Measurements from ENCODE around the gene DIPK1A. TPM values are rescaled to one million over a fixed set of nuclear protein-coding genes. Genes with fewer than 3 reads are reported as not detected.

The DIPK1A gene
- polyA plus RNA-seq, 1 donor from 2014 or later = 10.0 TPM

DNA sequence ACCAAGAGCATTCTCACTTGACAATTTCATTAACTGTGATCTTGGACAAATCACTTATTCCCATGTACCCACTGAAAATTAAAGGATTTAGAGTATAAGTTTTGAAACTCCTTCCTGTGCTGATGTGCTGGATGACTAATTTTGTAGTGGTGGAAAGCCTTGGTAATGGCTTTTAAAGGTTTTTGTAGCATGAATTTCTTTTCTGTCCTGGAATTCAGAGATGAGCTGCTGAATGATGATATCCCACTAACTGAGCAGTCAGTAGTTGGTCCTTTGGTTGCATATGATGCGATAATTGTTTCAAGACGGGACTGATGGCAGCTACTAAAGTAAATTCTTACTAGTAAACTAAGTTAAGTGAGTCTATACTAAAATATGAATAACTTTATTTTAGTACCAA lies 124.2 kb downstream of the DIPK1A start:
- Histone ChIP-seq H3K9me2 (ENCODE audit: insufficient read depth, low read length) (no peaks in the 10 kb centered on the region), H2AFZ (ENCODE audit: low read depth, low read length) (no peak overlapping the region), H3K4me3 (ENCODE audit: low read length) (no peak overlapping the region), H3K79me2 (replicated peaks; ENCODE audit: insufficient read depth, low read length) (peaks cover 70% of the 10 kb centered on the region), H3K9ac (ENCODE audit: low read length) (no peak overlapping the region), H3K27me3 (ENCODE audit: insufficient read depth, low read depth, low read length) (no peaks in the 10 kb centered on the region), H3K4me2 (ENCODE audit: low read length) (no peak overlapping the region), H3F3A (ENCODE audit: insufficient read depth, low read length, poor library complexity, severe bottlenecking) (no peaks in the 10 kb centered on the region), H3K27ac (ENCODE audit: low read length) (no peak overlapping the region), H3K9me3 (ENCODE audit: low read length) (no peaks in the 10 kb centered on the region), H4K20me1 (ENCODE audit: insufficient read depth) (peaks cover 36% of the 10 kb centered on the region), H3K36me3 (ENCODE audit: insufficient read depth, low read length) (peaks cover 9% of the 10 kb centered on the region)
- TF ChIP-seq EP300 (conservative IDR thresholded peaks at IDR 0.05; ENCODE audit: poor library complexity, severe bottlenecking) = no peak
- no peak for TF ChIP-seq EZH2 (IDR thresholded peaks at IDR 0.05; ENCODE audit: borderline replicate concordance, insufficient read depth, low read length, poor library complexity, severe bottlenecking)
- no peak for TF ChIP-seq RAD21 (conservative IDR thresholded peaks at IDR 0.05)
- TF ChIP-seq TAF1 (IDR thresholded peaks at IDR 0.05; ENCODE audit: low read depth) = no peak
- TF ChIP-seq POLR2AphosphoS5 (IDR thresholded peaks at IDR 0.05) = no peak
- TF ChIP-seq, protein P1, sequence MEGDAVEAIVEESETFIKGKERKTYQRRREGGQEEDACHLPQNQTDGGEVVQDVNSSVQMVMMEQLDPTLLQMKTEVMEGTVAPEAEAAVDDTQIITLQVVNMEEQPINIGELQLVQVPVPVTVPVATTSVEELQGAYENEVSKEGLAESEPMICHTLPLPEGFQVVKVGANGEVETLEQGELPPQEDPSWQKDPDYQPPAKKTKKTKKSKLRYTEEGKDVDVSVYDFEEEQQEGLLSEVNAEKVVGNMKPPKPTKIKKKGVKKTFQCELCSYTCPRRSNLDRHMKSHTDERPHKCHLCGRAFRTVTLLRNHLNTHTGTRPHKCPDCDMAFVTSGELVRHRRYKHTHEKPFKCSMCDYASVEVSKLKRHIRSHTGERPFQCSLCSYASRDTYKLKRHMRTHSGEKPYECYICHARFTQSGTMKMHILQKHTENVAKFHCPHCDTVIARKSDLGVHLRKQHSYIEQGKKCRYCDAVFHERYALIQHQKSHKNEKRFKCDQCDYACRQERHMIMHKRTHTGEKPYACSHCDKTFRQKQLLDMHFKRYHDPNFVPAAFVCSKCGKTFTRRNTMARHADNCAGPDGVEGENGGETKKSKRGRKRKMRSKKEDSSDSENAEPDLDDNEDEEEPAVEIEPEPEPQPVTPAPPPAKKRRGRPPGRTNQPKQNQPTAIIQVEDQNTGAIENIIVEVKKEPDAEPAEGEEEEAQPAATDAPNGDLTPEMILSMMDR (IDR thresholded peaks at IDR 0.05; ENCODE audit: poor library complexity, severe bottlenecking) = no peak
- no peak for TF ChIP-seq MXI1 (conservative IDR thresholded peaks at IDR 0.05; ENCODE audit: poor library complexity, severe bottlenecking)
- TF ChIP-seq, protein P2, sequence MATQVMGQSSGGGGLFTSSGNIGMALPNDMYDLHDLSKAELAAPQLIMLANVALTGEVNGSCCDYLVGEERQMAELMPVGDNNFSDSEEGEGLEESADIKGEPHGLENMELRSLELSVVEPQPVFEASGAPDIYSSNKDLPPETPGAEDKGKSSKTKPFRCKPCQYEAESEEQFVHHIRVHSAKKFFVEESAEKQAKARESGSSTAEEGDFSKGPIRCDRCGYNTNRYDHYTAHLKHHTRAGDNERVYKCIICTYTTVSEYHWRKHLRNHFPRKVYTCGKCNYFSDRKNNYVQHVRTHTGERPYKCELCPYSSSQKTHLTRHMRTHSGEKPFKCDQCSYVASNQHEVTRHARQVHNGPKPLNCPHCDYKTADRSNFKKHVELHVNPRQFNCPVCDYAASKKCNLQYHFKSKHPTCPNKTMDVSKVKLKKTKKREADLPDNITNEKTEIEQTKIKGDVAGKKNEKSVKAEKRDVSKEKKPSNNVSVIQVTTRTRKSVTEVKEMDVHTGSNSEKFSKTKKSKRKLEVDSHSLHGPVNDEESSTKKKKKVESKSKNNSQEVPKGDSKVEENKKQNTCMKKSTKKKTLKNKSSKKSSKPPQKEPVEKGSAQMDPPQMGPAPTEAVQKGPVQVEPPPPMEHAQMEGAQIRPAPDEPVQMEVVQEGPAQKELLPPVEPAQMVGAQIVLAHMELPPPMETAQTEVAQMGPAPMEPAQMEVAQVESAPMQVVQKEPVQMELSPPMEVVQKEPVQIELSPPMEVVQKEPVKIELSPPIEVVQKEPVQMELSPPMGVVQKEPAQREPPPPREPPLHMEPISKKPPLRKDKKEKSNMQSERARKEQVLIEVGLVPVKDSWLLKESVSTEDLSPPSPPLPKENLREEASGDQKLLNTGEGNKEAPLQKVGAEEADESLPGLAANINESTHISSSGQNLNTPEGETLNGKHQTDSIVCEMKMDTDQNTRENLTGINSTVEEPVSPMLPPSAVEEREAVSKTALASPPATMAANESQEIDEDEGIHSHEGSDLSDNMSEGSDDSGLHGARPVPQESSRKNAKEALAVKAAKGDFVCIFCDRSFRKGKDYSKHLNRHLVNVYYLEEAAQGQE (IDR thresholded peaks at IDR 0.05; ENCODE audit: borderline replicate concordance) = no peak
- no peak for TF ChIP-seq SMC3 (conservative IDR thresholded peaks at IDR 0.05; ENCODE audit: poor library complexity)

GRCh38 chr1:92834617-92835016 lies 126.6 kb downstream of the DIPK1A start:
- Histone ChIP-seq H3K4me3 (ENCODE audit: low read length) (peak overlapping the region; percentile 93), H3K27ac (ENCODE audit: low read length) (no peak overlapping the region), H3F3A (ENCODE audit: insufficient read depth, low read length, poor library complexity, severe bottlenecking) (no peaks in the 10 kb centered on the region), H3K79me2 (replicated peaks; ENCODE audit: insufficient read depth, low read length) (peaks cover 72% of the 10 kb centered on the region), H3K9me3 (ENCODE audit: low read length) (no peaks in the 10 kb centered on the region), H3K9me2 (ENCODE audit: insufficient read depth, low read length) (no peaks in the 10 kb centered on the region), H3K9ac (ENCODE audit: low read length) (no peak overlapping the region), H3K4me2 (ENCODE audit: low read length) (no peak overlapping the region), H2AFZ (ENCODE audit: low read depth, low read length) (no peak overlapping the region), H3K27me3 (ENCODE audit: insufficient read depth, low read depth, low read length) (no peaks in the 10 kb centered on the region), H3K36me3 (ENCODE audit: insufficient read depth, low read length) (no peaks in the 10 kb centered on the region), H4K20me1 (ENCODE audit: insufficient read depth) (peaks cover 29% of the 10 kb centered on the region)
- no peak for TF ChIP-seq EZH2 (IDR thresholded peaks at IDR 0.05; ENCODE audit: borderline replicate concordance, insufficient read depth, low read length, poor library complexity, severe bottlenecking)
- no peak for TF ChIP-seq MXI1 (conservative IDR thresholded peaks at IDR 0.05; ENCODE audit: poor library complexity, severe bottlenecking)
- no peak for TF ChIP-seq RAD21 (conservative IDR thresholded peaks at IDR 0.05)

Data from neural cell (in vitro differentiated cells).